ENCODE data around the gene TNC.

Gene TNC

GRCh38 chr9:115116421-115117284, 1.3 kb downstream of the TNC start:
- Histone ChIP-seq H4K5ac (ENCODE audit: low read length) (no peak overlapping the region), H2AK5ac (ENCODE audit: low read length) (peak overlapping the region; percentile 46), H3K4me3 (ENCODE audit: low read length) (peak overlapping the region; percentile 29), H3K56ac (ENCODE audit: low read length) (peak overlapping the region; percentile 81), H3K23ac (ENCODE audit: low read length) (no peak overlapping the region), H3K4me2 (ENCODE audit: low read length) (peak overlapping the region; percentile 53), H3K9ac (ENCODE audit: low read length) (peak overlapping the region; percentile 81), H3K79me2 (ENCODE audit: control insufficient read depth, insufficient read depth, low read length) (peaks cover 19% of the 10 kb centered on the region), H3K4me1 (ENCODE audit: control insufficient read depth, low read depth, low read length) (peaks cover 5% of the 10 kb centered on the region), H3K27ac (ENCODE audit: low read depth, low read length) (no peak overlapping the region), H3K18ac (ENCODE audit: low read length) (peak overlapping the region; percentile 81), H2BK5ac (ENCODE audit: low read length) (no peak overlapping the region), H4K8ac (ENCODE audit: low read depth, low read length) (no peak overlapping the region), H3K36me3 (ENCODE audit: control insufficient read depth, insufficient read depth, low read length) (no peaks in the 10 kb centered on the region), H3K79me1 (ENCODE audit: low read length) (peaks cover 17% of the 10 kb centered on the region), H3K4ac (ENCODE audit: low read depth, low read length) (no peak overlapping the region), H2BK15ac (replicated peaks; ENCODE audit: low read depth) (peak overlapping the region; percentile 8), H3K27me3 (ENCODE audit: insufficient read depth, low read length, poor library complexity) (no peaks in the 10 kb centered on the region), H2BK120ac (ENCODE audit: low read depth, low read length) (no peak overlapping the region)
- WGBS (ENCODE audit: extremely low coverage, insufficient coverage, low lambda C conversion rate): no CpG with 5 or more reads among the region's 8 CpGs
- DNase-seq: no peak

- peak overlapping the region; percentile 18 for H3K4me3 ChIP-seq (ENCODE audit: low read length)
- no peak overlapping the region for H3K23ac ChIP-seq (ENCODE audit: low read length)
- WGBS (ENCODE audit: extremely low coverage, insufficient coverage, low lambda C conversion rate): no CpG with 5 or more reads among the region's 1 CpG
- peaks cover 5% of the 10 kb centered on the region for H3K4me1 ChIP-seq (ENCODE audit: control insufficient read depth, low read depth, low read length)
- H2AK5ac ChIP-seq (ENCODE audit: low read length): no peak overlapping the region
- H2BK5ac ChIP-seq (ENCODE audit: low read length): no peak overlapping the region
- H3K4me2 ChIP-seq (ENCODE audit: low read length): peak overlapping the region; percentile 53
- no peaks in the 10 kb centered on the region for H3K27me3 ChIP-seq (ENCODE audit: insufficient read depth, low read length, poor library complexity)
- no peak overlapping the region for H4K5ac ChIP-seq (ENCODE audit: low read length)
- peaks cover 17% of the 10 kb centered on the region for H3K79me1 ChIP-seq (ENCODE audit: low read length)
- H3K36me3 ChIP-seq (ENCODE audit: control insufficient read depth, insufficient read depth, low read length): no peaks in the 10 kb centered on the region
- no peak overlapping the region for H4K8ac ChIP-seq (ENCODE audit: low read depth, low read length)
- H3K27ac ChIP-seq (ENCODE audit: low read depth, low read length): no peak overlapping the region
- peaks cover 19% of the 10 kb centered on the region for H3K79me2 ChIP-seq (ENCODE audit: control insufficient read depth, insufficient read depth, low read length)
- peak overlapping the region; percentile 81 for H3K9ac ChIP-seq (ENCODE audit: low read length)
- H3K4ac ChIP-seq (ENCODE audit: low read depth, low read length): no peak overlapping the region
- no peak overlapping the region for H2BK120ac ChIP-seq (ENCODE audit: low read depth, low read length)
- H3K18ac ChIP-seq (ENCODE audit: low read length): peak overlapping the region; percentile 81
- H3K56ac ChIP-seq (ENCODE audit: low read length): peak overlapping the region; percentile 81
- no peak for DNase-seq
- H2BK15ac ChIP-seq (replicated peaks; ENCODE audit: low read depth): peak overlapping the region; percentile 8
These were observed 2.0 kb downstream of the TNC start for GRCh38 chr9:115115924-115116323.

GRCh38 chr9:115115117-115115880, 2.7 kb downstream of the TNC start:
- H3K18ac ChIP-seq (ENCODE audit: low read length): no peak overlapping the region
- H2AK5ac ChIP-seq (ENCODE audit: low read length): no peak overlapping the region
- no peak overlapping the region for H4K5ac ChIP-seq (ENCODE audit: low read length)
- no CpG with 5 or more reads among the region's 2 CpGs for WGBS (ENCODE audit: extremely low coverage, insufficient coverage, low lambda C conversion rate)
- no peak overlapping the region for H2BK5ac ChIP-seq (ENCODE audit: low read length)
- H3K9ac ChIP-seq (ENCODE audit: low read length): peak overlapping the region; percentile 36
- H3K36me3 ChIP-seq (ENCODE audit: control insufficient read depth, insufficient read depth, low read length): no peaks in the 10 kb centered on the region
- peaks cover 5% of the 10 kb centered on the region for H3K4me1 ChIP-seq (ENCODE audit: control insufficient read depth, low read depth, low read length)
- peak overlapping the region; percentile 51 for H2BK120ac ChIP-seq (ENCODE audit: low read depth, low read length)
- DNase-seq: no peak
- H3K79me1 ChIP-seq (ENCODE audit: low read length): peaks cover 17% of the 10 kb centered on the region
- H3K27me3 ChIP-seq (ENCODE audit: insufficient read depth, low read length, poor library complexity): no peaks in the 10 kb centered on the region
- H3K4me3 ChIP-seq (ENCODE audit: low read length): no peak overlapping the region
- H4K8ac ChIP-seq (ENCODE audit: low read depth, low read length): no peak overlapping the region
- no peak overlapping the region for H3K27ac ChIP-seq (ENCODE audit: low read depth, low read length)
- H3K4me2 ChIP-seq (ENCODE audit: low read length): peak overlapping the region; percentile 18
- H3K56ac ChIP-seq (ENCODE audit: low read length): peak overlapping the region; percentile 62
- no peak overlapping the region for H2BK15ac ChIP-seq (replicated peaks; ENCODE audit: low read depth)
- peaks cover 19% of the 10 kb centered on the region for H3K79me2 ChIP-seq (ENCODE audit: control insufficient read depth, insufficient read depth, low read length)
- H3K4ac ChIP-seq (ENCODE audit: low read depth, low read length): peak overlapping the region; percentile 6
- H3K23ac ChIP-seq (ENCODE audit: low read length): no peak overlapping the region

GRCh38 chr9:115114546-115114945, 3.4 kb downstream of the TNC start:
- Histone ChIP-seq H3K27me3 (ENCODE audit: insufficient read depth, low read length, poor library complexity) (no peaks in the 10 kb centered on the region), H3K4me1 (ENCODE audit: control insufficient read depth, low read depth, low read length) (peaks cover 7% of the 10 kb centered on the region), H4K8ac (ENCODE audit: low read depth, low read length) (no peak overlapping the region), H3K79me1 (ENCODE audit: low read length) (peaks cover 17% of the 10 kb centered on the region), H2AK5ac (ENCODE audit: low read length) (peak overlapping the region; percentile 11), H3K79me2 (ENCODE audit: control insufficient read depth, insufficient read depth, low read length) (peaks cover 19% of the 10 kb centered on the region), H3K56ac (ENCODE audit: low read length) (peak overlapping the region; percentile 34), H3K9ac (ENCODE audit: low read length) (peak overlapping the region; percentile 4), H2BK15ac (replicated peaks; ENCODE audit: low read depth) (no peak overlapping the region), H3K36me3 (ENCODE audit: control insufficient read depth, insufficient read depth, low read length) (no peaks in the 10 kb centered on the region), H3K18ac (ENCODE audit: low read length) (peak overlapping the region; percentile 45), H2BK120ac (ENCODE audit: low read depth, low read length) (no peak overlapping the region), H3K27ac (ENCODE audit: low read depth, low read length) (no peak overlapping the region), H3K4me3 (ENCODE audit: low read length) (no peak overlapping the region), H4K5ac (ENCODE audit: low read length) (no peak overlapping the region), H2BK5ac (ENCODE audit: low read length) (no peak overlapping the region), H3K4ac (ENCODE audit: low read depth, low read length) (no peak overlapping the region), H3K23ac (ENCODE audit: low read length) (no peak overlapping the region), H3K4me2 (ENCODE audit: low read length) (no peak overlapping the region)
- DNase-seq: no peak
- WGBS (ENCODE audit: extremely low coverage, insufficient coverage, low lambda C conversion rate): no CpG with 5 or more reads among the region's 2 CpGs

GRCh38 chr9:115114084-115114483, 3.9 kb downstream of the TNC start:
- H3K27ac ChIP-seq (ENCODE audit: low read depth, low read length): no peak overlapping the region
- H3K9ac ChIP-seq (ENCODE audit: low read length): peak overlapping the region; percentile 4
- H3K4me2 ChIP-seq (ENCODE audit: low read length): no peak overlapping the region
- no peaks in the 10 kb centered on the region for H3K27me3 ChIP-seq (ENCODE audit: insufficient read depth, low read length, poor library complexity)
- no peak overlapping the region for H3K23ac ChIP-seq (ENCODE audit: low read length)
- H2AK5ac ChIP-seq (ENCODE audit: low read length): peak overlapping the region; percentile 11
- H3K18ac ChIP-seq (ENCODE audit: low read length): peak overlapping the region; percentile 45
- H3K4ac ChIP-seq (ENCODE audit: low read depth, low read length): no peak overlapping the region
- H4K8ac ChIP-seq (ENCODE audit: low read depth, low read length): no peak overlapping the region
- no peak overlapping the region for H2BK5ac ChIP-seq (ENCODE audit: low read length)
- H3K36me3 ChIP-seq (ENCODE audit: control insufficient read depth, insufficient read depth, low read length): no peaks in the 10 kb centered on the region
- H3K4me1 ChIP-seq (ENCODE audit: control insufficient read depth, low read depth, low read length): peaks cover 7% of the 10 kb centered on the region
- H3K4me3 ChIP-seq (ENCODE audit: low read length): no peak overlapping the region
- no peak for DNase-seq
- no peak overlapping the region for H2BK15ac ChIP-seq (replicated peaks; ENCODE audit: low read depth)
- H3K56ac ChIP-seq (ENCODE audit: low read length): no peak overlapping the region
- H3K79me1 ChIP-seq (ENCODE audit: low read length): peaks cover 17% of the 10 kb centered on the region
- H2BK120ac ChIP-seq (ENCODE audit: low read depth, low read length): no peak overlapping the region
- no peak overlapping the region for H4K5ac ChIP-seq (ENCODE audit: low read length)
- peaks cover 19% of the 10 kb centered on the region for H3K79me2 ChIP-seq (ENCODE audit: control insufficient read depth, insufficient read depth, low read length)
- no CpG with 5 or more reads among the region's 4 CpGs for WGBS (ENCODE audit: extremely low coverage, insufficient coverage, low lambda C conversion rate)
